ENCODE data around the gene PAM16. TPM values are rescaled to one million over a fixed set of nuclear protein-coding genes. Genes with fewer than 3 reads are reported as not detected.
"Not testable (repeated sequence)": the region's sequence is repeated elsewhere in the genome, so short reads cannot be mapped to it uniquely, and the experiment has no call there.

PAM16 gene
- total and polyA plus RNA-seq, 9 of the 15 experiments (the other 6 are each of a cell fraction or from before 2014, with no cell fraction given), result 38.7 to 273 (median 79.3) TPM

DNA sequence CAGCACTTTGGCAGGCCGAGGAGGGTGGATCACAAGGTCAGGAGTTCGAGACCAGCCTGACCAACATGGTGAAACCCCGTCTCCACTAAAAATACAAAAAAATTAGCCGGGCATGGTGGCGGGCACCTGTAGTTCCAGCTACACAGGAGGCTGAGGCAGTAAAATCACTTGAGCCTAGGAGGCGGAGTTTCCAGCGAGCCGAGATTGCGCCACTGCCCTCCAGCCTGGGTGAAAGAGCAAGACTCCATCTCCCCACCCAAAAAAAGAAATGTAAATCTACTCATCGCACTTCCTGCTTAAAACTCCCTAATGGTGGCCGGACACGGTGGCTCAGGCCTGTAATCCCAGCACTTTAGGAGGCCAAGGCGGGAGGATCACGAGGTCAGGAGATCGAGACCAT is 42.7 kb upstream of the PAM16 start:
- ATAC-seq; in situ Hi-C loops (cut with MboI); H3K9me1 ChIP-seq (ENCODE audit: control insufficient read depth, insufficient read depth, low read length); H2AFZ ChIP-seq (ENCODE audit: low read depth, low read length); CTCF ChIA-PET (ENCODE audit: low intra/inter-chr PET ratio); DNase-seq (ENCODE audit: extremely low read depth in 1 of 4, low spot score in 3 of 4); H3K4me2 ChIP-seq (ENCODE audit: insufficient read depth, low read length); H3K9me3 ChIP-seq (replicated peaks; ENCODE audit: control insufficient read depth, insufficient read depth, low read depth, low read length); H3K4me3 ChIP-seq; FAIRE-seq; H4K20me1 ChIP-seq (replicated peaks; ENCODE audit: control insufficient read depth, insufficient read depth, low read length); H3K79me2 ChIP-seq (ENCODE audit: control insufficient read depth, insufficient read depth, low read length); BruUV-seq (replicated peaks); H3K27ac ChIP-seq (ENCODE audit: extremely low read depth, low read depth, low read length); H3K27me3 ChIP-seq (ENCODE audit: control insufficient read depth in 2 of 2, insufficient read depth in 2 of 2, low read length in 2 of 2); H3K9ac ChIP-seq (ENCODE audit: insufficient read depth in 1 of 2, low read depth in 2 of 2, low read length in 2 of 2); intact Hi-C loops (cut with micrococcal nuclease): not testable (repeated sequence)
- peak; percentile 26; the same call in 1 of the 2 replicates for TF ChIP-seq CEBPB (tag; IDR thresholded peaks at IDR 0.05)
- Histone ChIP-seq H3K4me1 (replicated peaks in 1 of 2; ENCODE audit: control insufficient read depth in 2 of 2, insufficient read depth in 2 of 2, low read length in 2 of 2) (peaks cover 0 to 22% of the 10 kb centered on the region in 2 experiments; a peak in 2 of 5 replicates), H3K36me3 (ENCODE audit: control insufficient read depth, insufficient read depth, low read length) (peaks cover 58% of the 10 kb centered on the region; the same call in 2 of the 3 replicates)
- 91% methylated on average over 15 of the region's 15 CpGs for WGBS (ENCODE audit: insufficient coverage, low coverage, missing lambda C conversion rate)
- POLR2A ChIA-PET, result interaction anchor here (0.6 kb wide), 1 partner anchor 184 kb away, joined by 3 read pairs; no protein-coding TSS in a partner anchor

GRCh38 chr16:4393240-4393600 is 42.1 kb upstream of the PAM16 start:
- Histone ChIP-seq H3K4me1 (replicated peaks in 1 of 2; ENCODE audit: control insufficient read depth in 2 of 2, insufficient read depth in 2 of 2, low read length in 2 of 2) (peaks cover 0 to 28% of the 10 kb centered on the region in 2 experiments; a peak in 2 of 5 replicates), H3K4me3 (no peak overlapping the region), H3K27ac (ENCODE audit: extremely low read depth, low read depth, low read length) (no peak overlapping the region), H3K9ac (ENCODE audit: insufficient read depth in 1 of 2, low read depth in 2 of 2, low read length in 2 of 2) (peak overlapping the region in 1 of 2 experiments; percentile 52; a peak in 2 of 4 replicates), H3K79me2 (ENCODE audit: control insufficient read depth, insufficient read depth, low read length) (no peaks in the 10 kb centered on the region), H3K4me2 (ENCODE audit: insufficient read depth, low read length) (no peak overlapping the region), H3K36me3 (ENCODE audit: control insufficient read depth, insufficient read depth, low read length) (peaks cover 60% of the 10 kb centered on the region; the same call in 2 of the 3 replicates), H3K9me1 (ENCODE audit: control insufficient read depth, insufficient read depth, low read length) (peaks cover 3% of the 10 kb centered on the region), H2AFZ (ENCODE audit: low read depth, low read length) (no peak overlapping the region), H3K27me3 (ENCODE audit: control insufficient read depth in 2 of 2, insufficient read depth in 2 of 2, low read length in 2 of 2) (no peaks in the 10 kb centered on the region), H4K20me1 (replicated peaks; ENCODE audit: control insufficient read depth, insufficient read depth, low read length) (no peaks in the 10 kb centered on the region), H3K9me3 (replicated peaks; ENCODE audit: control insufficient read depth, insufficient read depth, low read depth, low read length) (no peaks in the 10 kb centered on the region)
- in situ Hi-C loops (cut with MboI), result no loop called here
- FAIRE-seq, result no peak
- CTCF ChIA-PET (ENCODE audit: low intra/inter-chr PET ratio), result no interaction called here
- no peak for TF ChIP-seq SIRT6 (IDR thresholded peaks at IDR 0.05; ENCODE audit: low read depth, low read length)
- POLR2A ChIA-PET, result interaction anchor here (0.6 to 1.2 kb wide), 3 partner anchors 10 to 183 kb away, joined by 3 to 5 read pairs (median 5); no protein-coding TSS in a partner anchor
- DNase-seq (ENCODE audit: extremely low read depth in 1 of 4, low spot score in 3 of 4), result no peak
- intact Hi-C loops (cut with micrococcal nuclease), result no loop called here
- 73% methylated on average over 6 of the region's 6 CpGs for WGBS (ENCODE audit: insufficient coverage, low coverage, missing lambda C conversion rate)
- BruUV-seq (replicated peaks), result no TSS peak
- ATAC-seq, result no peak

Measured in K562 (cell line).